Heart left ventricle (tissue), 16 donors: Measurements from ENCODE around the gene THSD4. TPM values are rescaled to one million over a fixed set of nuclear protein-coding genes. Genes with fewer than 3 reads are reported as not detected.

Experiments used
- ATAC-seq, 4 donors: fragments of 200-7000 bp; cut with Tn5 transposase; one replicate each; pipeline ENCODE4 v1.9.1; 2020 to 2022; ENCODE audit warnings: moderate library complexity in 4 of 4, mild to moderate bottlenecking in 3 of 4, moderate number of reproducible peaks in 1 of 4
- DNase-seq, 5 donors: peaks; one replicate each; pipeline ENCODE4 v3.0.0-alpha.2; 2020
- H3K27ac ChIP-seq, 12 donors: fragments of 200-600 bp; sonication (generic) in 4 of 12; one replicate each; pipeline versions ENCODE4 v1.5.0 to v1.8.0; 2016 to 2022; ENCODE audit warnings: mild to moderate bottlenecking in 2 of 12
- H3K27me3 ChIP-seq, 9 donors: fragments of 200-600 bp; sonication (generic) in 2 of 9; one replicate each; pipeline versions ENCODE4 v1.5.1 to v1.8.0; 2016 to 2022; ENCODE audit warnings: mild to moderate bottlenecking in 3 of 9
- H3K36me3 ChIP-seq, 9 donors: fragments of 200-600 bp; sonication (generic) in 2 of 9; one replicate each; pipeline versions ENCODE4 v1.5.0 to v1.8.0; 2018 to 2022; ENCODE audit warnings: mild to moderate bottlenecking in 2 of 9
- H3K4me1 ChIP-seq, 12 donors: fragments of 200-600 bp; sonication (generic) in 4 of 12; one replicate each; pipeline versions ENCODE4 v1.5.0 to v1.8.0; 2016 to 2022; ENCODE audit warnings: mild to moderate bottlenecking in 3 of 12
- H3K4me3 ChIP-seq, 12 donors: fragments of 200-600 bp; sonication (generic) in 4 of 12; one replicate each; pipeline versions ENCODE4 v1.5.0 to v1.8.0; 2017 to 2022; ENCODE audit warnings: mild to moderate bottlenecking in 9 of 12, moderate library complexity in 4 of 12
- H3K9me3 ChIP-seq, 12 donors: fragments of 200-600 bp; sonication (generic) in 4 of 12; one replicate each; pipeline versions ENCODE4 v1.5.0 to v1.8.0; 2016 to 2022; ENCODE audit warnings: mild to moderate bottlenecking in 1 of 12
- POLR2A ChIP-seq, 2 donors: fragments of 450-650 bp; IDR thresholded peaks; one replicate each; pipeline ENCODE4 v1.6.1; 2017; ENCODE audit warnings: antibody characterized with exemption in 2 of 2, mild to moderate bottlenecking in 2 of 2, moderate library complexity in 2 of 2
- WGBS, 4 donors: extraction: QIAGEN DNeasy Blood & Tissue Kit in 2 of 4; methylation state at CpG; one replicate each; pipeline versions ENCODE4 v1.1.5 to v1.1.7; 2013 to 2018; 5-methylcytosine and 5-hydroxymethylcytosine counted together
- intact Hi-C, 10 donors: fragments of 100-400 bp; cut with DNase I; formaldehyde crosslinking; loops; one replicate each; pipeline versions ENCODE4 v1.11.1 to v1.14.2; 2022
- polyA plus RNA-seq, 2 donors: library from polyadenylated mRNA; stranded (reverse); fragments of 200-250 nt; gene quantifications; one replicate each; pipeline ENCODE4 v1.2.3, GENCODE V29; 2013
- total RNA-seq, 9 donors: library from RNA; depleted of rRNA in 2 of 9; stranded (reverse); fragments of >200 nt in 2 of 9; fragmentation: NEBNext Ultra II Directional in 3 of 9; extraction: Animal tissue kit (Norgen Biotek cat#: 25700) in 3 of 9; gene quantifications; one replicate each; pipeline versions ENCODE4 v1.1.0 to v1.2.4, GENCODE V29; 2016 to 2023
- TF ChIP-seq, protein P1 (sequence below), 12 donors: fragments of 200-600 bp; sonication (generic) in 4 of 12; IDR thresholded peaks; one replicate each; pipeline versions ENCODE4 v1.5.0 to v1.8.0; 2018 to 2022; ENCODE audit warnings: antibody characterized with exemption in 12 of 12, mild to moderate bottlenecking in 5 of 12
- donor health status: ischemic (EF 13 %, LVEDD 7.1; RV severe dilation, severe dysfunction).
- donor health status: healthy with polysubstance abuse.
- donor health status: DM: no; HTN: yes; CAD: no.
- donor health status: DM: no; HTN: no; CAD: no.
- donor health status: ischemic (EF 25% LVEDD 6.9; RV normal size, moderate dysfunction).
- donor health status: ischemic (EF 25% LVEDD 5.7; RV mildly dilated, moderate dysfunction).
- donor health status: healthy.
- donor health status: DM: yes; HTN: yes; CAD: no.
- donor health status: ischemic (EF 35%, LVEDD 5.7; RV mildly dilated, moderate dysfunction).
- donor health status: nonischemic (EF 11% LVEDD 7.7; RV severe dilation, severe dysfunction).
- donor health status: DM: yes; HTN: yes; CAD: no.
- donor health status: PGD.
- donor health status: ischemic (EF 29% LVEDD 5.4; RV normal size, mild dysfunction).
- donor health status: nonischemic (EF 23%, LVEDD 6.1; RV moderate dilation, normal function).

Gene THSD4
- total and polyA plus RNA-seq, 11 donors, result 32.6 to 206 (median 93.2) TPM

DNA sequence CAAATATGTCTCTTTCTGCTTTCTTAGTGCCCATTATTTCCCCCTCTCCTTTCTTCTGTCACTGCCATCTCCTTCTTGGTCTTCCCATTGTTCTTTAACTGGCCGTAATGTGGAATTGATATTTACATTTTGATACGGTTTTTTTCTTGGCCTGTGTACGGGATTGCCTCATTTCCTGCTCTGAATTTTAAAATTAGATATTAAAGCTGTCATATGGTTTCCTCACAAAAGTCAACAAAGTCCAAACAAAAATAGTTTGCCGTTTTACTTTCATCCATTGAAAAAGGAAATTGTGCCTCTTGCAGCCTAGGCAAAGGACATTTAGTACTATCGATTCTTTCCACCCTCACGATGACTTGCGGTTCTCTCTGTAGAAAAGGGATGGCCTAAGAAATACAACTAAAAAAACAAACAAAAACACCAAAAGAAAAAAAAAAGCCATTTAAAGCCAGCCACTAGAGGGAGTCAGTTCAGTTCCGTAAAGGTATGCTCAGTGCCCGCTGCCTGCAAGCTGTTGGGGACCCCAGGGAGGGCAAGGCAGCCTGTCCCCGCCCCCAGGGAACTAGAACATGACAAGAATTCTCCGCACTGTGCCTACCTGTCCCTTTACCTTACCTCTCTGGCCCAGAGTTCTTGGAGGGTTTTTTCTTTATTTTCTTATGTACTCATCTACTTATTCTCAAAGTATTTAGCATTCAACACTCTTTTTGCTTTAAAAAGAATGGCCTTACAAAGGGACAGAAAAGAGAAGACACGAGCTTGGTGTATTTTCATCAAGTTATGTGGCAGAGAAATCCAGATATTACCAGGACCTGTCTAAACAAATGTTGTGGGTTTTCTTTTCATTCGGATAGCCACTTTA, 665.1 kb downstream of the THSD4 start:
- peak overlapping the region in 4 of 12 donors; percentile 6 to 55 (median 24) for H3K27ac ChIP-seq
- H3K4me1 ChIP-seq, result peaks cover 0 to 37% (median 2%) of the 10 kb centered on the region in 12 donors
- H3K9me3 ChIP-seq, result no peaks in the 10 kb centered on the region
- peak overlapping the region in 1 of 12 donors; percentile 18 for H3K4me3 ChIP-seq
- peaks cover 0 to 3% (median 0%) of the 10 kb centered on the region in 9 donors for H3K36me3 ChIP-seq
- ATAC-seq (peak in 3 of 4 donors; percentile 19 to 34 (median 25)), DNase-seq (no peak)
- TF ChIP-seq, protein P1, sequence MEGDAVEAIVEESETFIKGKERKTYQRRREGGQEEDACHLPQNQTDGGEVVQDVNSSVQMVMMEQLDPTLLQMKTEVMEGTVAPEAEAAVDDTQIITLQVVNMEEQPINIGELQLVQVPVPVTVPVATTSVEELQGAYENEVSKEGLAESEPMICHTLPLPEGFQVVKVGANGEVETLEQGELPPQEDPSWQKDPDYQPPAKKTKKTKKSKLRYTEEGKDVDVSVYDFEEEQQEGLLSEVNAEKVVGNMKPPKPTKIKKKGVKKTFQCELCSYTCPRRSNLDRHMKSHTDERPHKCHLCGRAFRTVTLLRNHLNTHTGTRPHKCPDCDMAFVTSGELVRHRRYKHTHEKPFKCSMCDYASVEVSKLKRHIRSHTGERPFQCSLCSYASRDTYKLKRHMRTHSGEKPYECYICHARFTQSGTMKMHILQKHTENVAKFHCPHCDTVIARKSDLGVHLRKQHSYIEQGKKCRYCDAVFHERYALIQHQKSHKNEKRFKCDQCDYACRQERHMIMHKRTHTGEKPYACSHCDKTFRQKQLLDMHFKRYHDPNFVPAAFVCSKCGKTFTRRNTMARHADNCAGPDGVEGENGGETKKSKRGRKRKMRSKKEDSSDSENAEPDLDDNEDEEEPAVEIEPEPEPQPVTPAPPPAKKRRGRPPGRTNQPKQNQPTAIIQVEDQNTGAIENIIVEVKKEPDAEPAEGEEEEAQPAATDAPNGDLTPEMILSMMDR (IDR thresholded peaks at IDR 0.05), result peak; percentile 48 to 76 (median 63)
- TF ChIP-seq POLR2A (IDR thresholded peaks at IDR 0.05), result no peak
- H3K27me3 ChIP-seq, result no peaks in the 10 kb centered on the region
- 35 to 47% (median 41%) methylated on average over 13 of the region's 13 CpGs for WGBS, 4 donors
- intact Hi-C loops, result loop anchor here in 2 of 10 donors (10.0 kb wide), 1 partner anchor 374 kb away; no protein-coding TSS in a partner anchor

DNA sequence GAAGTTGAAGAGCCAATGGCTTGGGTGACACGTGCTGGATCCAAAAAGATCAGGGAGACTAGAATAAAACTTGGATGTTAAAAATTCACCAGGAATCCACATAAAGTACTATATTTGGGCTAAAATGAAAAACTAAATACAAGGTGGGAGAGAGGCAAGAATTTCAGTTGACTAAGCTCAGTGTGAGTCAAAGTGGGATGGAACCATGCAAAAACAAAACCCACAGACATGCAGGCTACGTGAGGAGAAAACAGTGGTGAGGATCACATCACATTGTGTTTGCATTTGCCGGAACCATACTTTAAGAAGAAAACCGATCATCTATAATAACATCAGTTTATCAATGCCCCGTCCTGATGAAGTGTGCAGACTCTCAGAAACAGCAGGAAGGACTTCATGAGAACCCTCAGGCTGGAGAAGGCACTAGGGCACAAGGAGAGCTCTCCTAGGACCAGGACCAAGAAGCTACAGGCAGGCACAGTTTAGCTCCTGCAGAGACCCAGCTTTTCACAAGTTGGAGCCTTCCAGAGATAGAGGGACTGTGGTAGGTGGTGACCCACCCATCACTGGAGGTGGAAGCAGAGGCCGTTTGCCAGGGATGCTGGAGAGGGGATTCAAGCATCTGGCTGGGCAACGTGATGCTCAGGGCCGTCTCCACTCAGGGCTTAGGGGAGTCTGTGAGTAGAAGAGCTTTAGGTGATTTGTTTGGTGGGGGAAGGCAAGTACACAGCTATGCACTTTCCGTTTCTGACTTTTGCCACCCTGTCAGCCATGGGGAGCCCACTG, 666.1 kb downstream of the THSD4 start:
- Histone ChIP-seq H3K36me3 (peaks cover 0 to 3% (median 0%) of the 10 kb centered on the region in 9 donors), H3K4me3 (no peak overlapping the region), H3K9me3 (no peaks in the 10 kb centered on the region), H3K4me1 (peaks cover 0 to 37% (median 2%) of the 10 kb centered on the region in 12 donors), H3K27ac (no peak overlapping the region), H3K27me3 (no peaks in the 10 kb centered on the region)
- WGBS, 4 donors, result 91 to 94% (median 92%) methylated on average over 9 of the region's 9 CpGs
- no peak for TF ChIP-seq POLR2A (IDR thresholded peaks at IDR 0.05)
- TF ChIP-seq, protein P1 (IDR thresholded peaks at IDR 0.05), result no peak
- ATAC-seq (no peak), DNase-seq (no peak)
- intact Hi-C loops, result loop anchor here in 2 of 10 donors (10.0 kb wide), 1 partner anchor 373 kb away; no protein-coding TSS in a partner anchor

DNA sequence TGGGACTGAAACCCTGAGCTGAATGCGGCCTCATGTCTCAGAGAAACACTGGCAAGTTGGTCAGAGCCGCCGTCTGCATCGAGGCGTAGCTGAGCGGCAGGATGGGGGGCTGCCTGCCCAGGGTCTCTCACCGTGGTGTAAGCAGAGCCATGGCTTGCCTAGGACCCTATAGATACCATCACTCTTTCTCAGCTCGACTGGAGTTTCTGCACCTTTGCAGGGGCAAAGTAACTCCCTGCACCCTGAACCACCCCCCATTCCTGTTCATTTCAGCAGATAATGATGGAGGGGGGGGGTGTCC, 666.6 kb downstream of the THSD4 start:
- H3K27me3 ChIP-seq, result no peaks in the 10 kb centered on the region
- no peak for TF ChIP-seq POLR2A (IDR thresholded peaks at IDR 0.05)
- TF ChIP-seq, protein P1 (IDR thresholded peaks at IDR 0.05), result no peak
- intact Hi-C loops, result loop anchor here in 2 of 10 donors (10.0 kb wide), 1 partner anchor 373 kb away; no protein-coding TSS in a partner anchor
- H3K36me3 ChIP-seq, result peaks cover 0 to 3% (median 0%) of the 10 kb centered on the region in 9 donors
- 91 to 93% (median 92%) methylated on average over 8 of the region's 8 CpGs for WGBS, 4 donors
- H3K27ac ChIP-seq, result no peak overlapping the region
- ATAC-seq (no peak), DNase-seq (no peak)
- H3K4me3 ChIP-seq, result no peak overlapping the region
- no peaks in the 10 kb centered on the region for H3K9me3 ChIP-seq
- peaks cover 0 to 37% (median 2%) of the 10 kb centered on the region in 12 donors for H3K4me1 ChIP-seq
